HL-60 (cell line): ENCODE measurements around the gene CADM4.

Experiments used
- CTCF ChIP-seq: IDR thresholded peaks from one replicate; pipeline ENCODE4 v1.5.1; 2011; ENCODE audit warnings: low read length, control low read depth, inconsistent platforms; ENCODE audit not compliant: insufficient read depth
- POLR2AphosphoS5 ChIP-seq: IDR thresholded peaks from 2 replicates; pipeline ENCODE4 v1.6.1; 2012; ENCODE audit warnings: low read depth
- REST ChIP-seq: IDR thresholded peaks from 2 replicates; pipeline ENCODE4 v1.6.1; 2012; ENCODE audit warnings: low read depth; ENCODE audit not compliant: insufficient replicate concordance
- SPI1 ChIP-seq: IDR thresholded peaks from 2 replicates; pipeline ENCODE4 v1.6.1; 2012; ENCODE audit warnings: low read depth, mild to moderate bottlenecking, borderline replicate concordance

GRCh38 chr19:43611788-43612187, 27.9 kb downstream of the CADM4 start, which contains the start of gene SRRM5:
- TF ChIP-seq CTCF (no peak), POLR2AphosphoS5 (no peak), REST (no peak), SPI1 (no peak)
